Fibroblast of pulmonary artery (primary cell): Measurements from ENCODE around the gene VPS26C.
A peak's percentile ranks its signal among the peaks of the same experiment; 100 is the strongest.
"Not testable (repeated sequence)": the region's sequence is repeated elsewhere in the genome, so short reads cannot be mapped to it uniquely, and the experiment has no call there.

Experiments used
- DNase-seq: peaks from one replicate; pipeline ENCODE4 v3.0.0-alpha.2; 2010; ENCODE audit warnings: low read depth
- H3K4me3 ChIP-seq: replicated peaks from 2 replicates; pipeline ENCODE4 v1.5.1; 2011; ENCODE audit warnings: low read depth, mild to moderate bottlenecking, control low read depth, low read length, moderate library complexity
- TF ChIP-seq, protein P1 (sequence below): IDR thresholded peaks from 2 replicates; pipeline ENCODE4 v1.5.1; 2011; ENCODE audit warnings: mild to moderate bottlenecking, control low read depth, low read length, inconsistent platforms; ENCODE audit errors: missing control alignments

Gene VPS26C

DNA sequence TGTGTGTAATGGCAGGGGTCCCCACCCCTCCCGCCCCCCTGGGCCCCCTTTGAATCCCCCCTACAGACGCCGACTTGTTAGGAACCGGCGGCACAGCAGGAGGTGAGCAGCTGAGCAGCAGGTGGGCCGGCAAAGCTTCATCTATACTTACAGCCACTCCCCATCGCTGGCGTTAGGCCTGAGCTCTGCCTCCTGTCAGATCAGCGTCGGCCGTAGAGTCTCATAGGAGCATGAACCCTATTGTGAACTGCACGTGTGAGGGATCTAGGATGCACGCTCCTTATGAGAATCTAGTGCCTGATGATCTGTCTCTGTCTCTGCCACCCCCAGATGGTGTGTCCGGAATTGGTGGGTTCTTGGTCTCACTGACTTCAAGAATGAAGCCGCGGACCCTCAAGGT lies 14.9 kb upstream of the VPS26C start:
- DNase-seq = no peak
- TF ChIP-seq, protein P1, sequence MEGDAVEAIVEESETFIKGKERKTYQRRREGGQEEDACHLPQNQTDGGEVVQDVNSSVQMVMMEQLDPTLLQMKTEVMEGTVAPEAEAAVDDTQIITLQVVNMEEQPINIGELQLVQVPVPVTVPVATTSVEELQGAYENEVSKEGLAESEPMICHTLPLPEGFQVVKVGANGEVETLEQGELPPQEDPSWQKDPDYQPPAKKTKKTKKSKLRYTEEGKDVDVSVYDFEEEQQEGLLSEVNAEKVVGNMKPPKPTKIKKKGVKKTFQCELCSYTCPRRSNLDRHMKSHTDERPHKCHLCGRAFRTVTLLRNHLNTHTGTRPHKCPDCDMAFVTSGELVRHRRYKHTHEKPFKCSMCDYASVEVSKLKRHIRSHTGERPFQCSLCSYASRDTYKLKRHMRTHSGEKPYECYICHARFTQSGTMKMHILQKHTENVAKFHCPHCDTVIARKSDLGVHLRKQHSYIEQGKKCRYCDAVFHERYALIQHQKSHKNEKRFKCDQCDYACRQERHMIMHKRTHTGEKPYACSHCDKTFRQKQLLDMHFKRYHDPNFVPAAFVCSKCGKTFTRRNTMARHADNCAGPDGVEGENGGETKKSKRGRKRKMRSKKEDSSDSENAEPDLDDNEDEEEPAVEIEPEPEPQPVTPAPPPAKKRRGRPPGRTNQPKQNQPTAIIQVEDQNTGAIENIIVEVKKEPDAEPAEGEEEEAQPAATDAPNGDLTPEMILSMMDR = no peak
- H3K4me3 ChIP-seq = no peak overlapping the region

DNA sequence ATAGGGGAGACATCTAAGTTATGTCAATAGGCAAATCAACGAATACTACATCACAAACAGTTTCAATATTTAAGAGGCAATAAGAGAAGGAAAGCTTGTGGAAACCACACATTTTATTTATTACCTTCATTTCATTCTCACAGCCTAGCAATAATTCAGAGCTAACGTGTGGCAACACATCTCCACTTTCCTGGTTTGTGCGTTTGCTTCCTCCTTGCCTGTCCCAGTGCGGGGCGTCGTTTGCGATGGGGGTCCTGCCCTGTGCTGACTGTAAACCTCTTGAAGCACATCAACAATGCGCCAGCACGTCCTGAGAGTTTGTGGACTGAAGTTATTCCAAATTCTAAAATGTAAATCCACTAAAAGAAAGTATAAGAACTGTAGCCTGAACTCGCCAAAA lies 14.4 kb upstream of the VPS26C start:
- no peak overlapping the region for H3K4me3 ChIP-seq
- DNase-seq = no peak
- TF ChIP-seq, protein P1 = no peak

DNA sequence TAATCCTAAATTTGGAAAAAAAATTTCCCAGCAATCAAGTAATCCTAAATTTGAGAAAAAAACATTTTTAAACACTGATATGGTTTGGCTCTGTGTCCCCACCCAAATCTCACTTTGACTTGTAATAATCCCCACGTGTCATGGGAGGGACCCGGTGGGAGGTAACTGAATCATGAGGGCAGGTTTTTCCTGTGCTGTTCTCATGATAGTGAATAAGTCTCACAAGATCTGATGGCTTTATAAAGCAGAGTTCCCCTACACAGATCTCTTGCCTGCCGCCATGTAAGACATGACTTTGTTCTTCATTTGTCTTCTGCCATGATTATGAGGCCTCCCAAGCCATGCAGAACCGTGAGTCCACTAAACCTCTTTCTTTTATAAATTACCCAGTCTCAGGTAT lies 12.1 kb upstream of the VPS26C start:
- not testable (repeated sequence) for H3K4me3 ChIP-seq, DNase-seq

DNA sequence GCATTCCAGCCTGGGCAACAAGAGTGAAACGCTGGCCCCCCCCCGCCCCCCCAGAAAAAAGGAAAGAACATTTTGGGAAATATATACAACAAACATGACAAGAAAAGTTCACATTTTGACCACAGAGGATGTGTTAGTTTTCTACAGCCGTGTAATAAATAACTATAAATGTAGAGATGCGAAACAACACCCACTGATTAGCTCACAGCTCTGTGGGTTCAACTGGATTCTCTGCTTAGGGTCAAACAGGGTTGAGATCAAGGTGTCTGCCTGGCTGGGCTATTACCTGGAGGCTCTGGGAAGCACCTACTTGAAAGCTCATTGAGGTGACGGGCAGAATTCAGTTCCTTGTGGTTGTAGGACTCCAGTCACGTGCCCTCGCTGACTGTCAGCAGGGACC lies 11.1 kb upstream of the VPS26C start:
- no peak overlapping the region for H3K4me3 ChIP-seq
- no peak for DNase-seq
- TF ChIP-seq, protein P1 = no peak

DNA sequence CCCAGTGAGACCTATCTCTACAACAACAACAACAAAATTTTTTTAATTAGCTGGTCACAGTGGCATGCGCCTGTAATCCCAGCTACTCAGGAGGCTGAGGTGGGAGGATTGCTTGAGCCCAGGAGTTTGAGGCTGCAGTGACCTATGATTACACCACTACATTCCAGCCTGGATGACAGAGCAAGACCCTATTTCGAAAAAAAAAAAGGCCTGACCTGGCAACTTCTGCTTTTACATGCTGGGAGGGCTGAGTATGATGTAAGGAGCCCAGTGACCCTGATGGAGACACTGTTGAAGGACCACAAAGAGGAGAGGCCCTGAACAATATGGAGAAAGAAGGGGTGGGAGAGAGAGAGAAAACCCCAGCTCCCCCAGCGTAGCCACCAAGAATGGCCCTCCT lies 9.2 kb upstream of the VPS26C start:
- TF ChIP-seq, protein P1 = no peak
- no peak overlapping the region for H3K4me3 ChIP-seq
- no peak for DNase-seq

DNA sequence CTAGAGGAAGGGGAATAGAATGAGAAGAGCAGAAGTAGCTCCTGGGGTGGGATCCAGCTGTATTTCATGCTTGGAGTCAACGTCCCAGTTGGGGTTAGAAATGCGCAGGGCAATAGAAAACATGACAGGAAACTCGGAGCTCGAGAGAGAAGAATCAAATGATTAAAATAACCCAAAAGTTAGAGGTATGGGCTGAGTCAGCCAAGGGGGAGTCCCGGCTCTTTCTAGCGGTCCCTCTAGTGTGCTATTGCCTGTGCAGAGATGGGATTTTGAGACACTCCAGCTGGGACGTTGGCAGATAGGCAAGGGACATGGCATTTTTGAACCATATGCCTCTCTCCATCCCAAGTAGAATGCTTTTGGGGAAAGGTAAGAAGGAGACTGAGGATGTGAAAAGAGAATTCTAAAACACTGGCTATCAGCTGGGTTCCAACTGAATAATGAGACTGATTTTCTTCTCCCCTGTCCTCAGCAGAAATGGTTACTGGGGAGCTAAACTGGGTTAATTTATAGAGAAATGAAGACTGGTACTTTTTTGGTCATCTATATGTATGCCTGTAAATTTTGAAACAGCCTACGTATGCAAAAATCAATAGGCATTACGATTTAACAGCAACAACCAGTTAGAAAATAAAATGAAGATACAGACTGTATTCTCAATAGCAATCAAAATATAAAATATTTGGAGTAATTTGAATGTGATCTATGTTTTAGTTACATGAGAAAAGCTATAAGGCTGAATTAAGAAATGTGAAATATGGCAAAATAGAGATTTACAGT lies 7.0 kb upstream of the VPS26C start:
- peak; percentile 18 for DNase-seq
- H3K4me3 ChIP-seq = no peak overlapping the region
- TF ChIP-seq, protein P1 = no peak

DNA sequence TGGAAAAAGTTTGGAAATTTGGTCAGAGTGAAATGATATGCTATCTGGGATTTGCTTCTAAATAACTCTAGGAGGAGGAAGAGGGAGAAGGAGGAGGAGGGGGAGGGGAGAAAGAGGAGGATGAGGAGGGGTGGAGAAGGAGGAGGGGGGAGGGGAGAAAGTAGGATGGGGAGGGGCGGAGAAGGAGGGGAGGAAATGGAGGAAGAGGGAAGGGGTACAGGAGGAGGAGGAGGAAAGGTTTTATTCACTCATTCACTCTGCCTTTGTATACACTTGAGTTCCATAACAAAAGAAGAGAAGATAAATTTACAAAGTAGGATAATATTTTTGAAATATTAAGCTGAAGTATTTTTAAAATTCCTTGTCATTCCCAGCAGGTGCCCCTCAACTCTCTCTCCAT lies 6.3 kb upstream of the VPS26C start:
- no peak overlapping the region for H3K4me3 ChIP-seq
- TF ChIP-seq, protein P1 = no peak
- DNase-seq = no peak
